ENCODE measurements around the gene MRPL41.
"Not testable (repeated sequence)": the region's sequence is repeated elsewhere in the genome, so short reads cannot be mapped to it uniquely, and the experiment has no call there.

The MRPL41 gene

GRCh38 chr9:137522746-137523455 is 28.8 kb upstream of the MRPL41 start:
- no peak for DNase-seq (ENCODE audit: low read depth)

DNA sequence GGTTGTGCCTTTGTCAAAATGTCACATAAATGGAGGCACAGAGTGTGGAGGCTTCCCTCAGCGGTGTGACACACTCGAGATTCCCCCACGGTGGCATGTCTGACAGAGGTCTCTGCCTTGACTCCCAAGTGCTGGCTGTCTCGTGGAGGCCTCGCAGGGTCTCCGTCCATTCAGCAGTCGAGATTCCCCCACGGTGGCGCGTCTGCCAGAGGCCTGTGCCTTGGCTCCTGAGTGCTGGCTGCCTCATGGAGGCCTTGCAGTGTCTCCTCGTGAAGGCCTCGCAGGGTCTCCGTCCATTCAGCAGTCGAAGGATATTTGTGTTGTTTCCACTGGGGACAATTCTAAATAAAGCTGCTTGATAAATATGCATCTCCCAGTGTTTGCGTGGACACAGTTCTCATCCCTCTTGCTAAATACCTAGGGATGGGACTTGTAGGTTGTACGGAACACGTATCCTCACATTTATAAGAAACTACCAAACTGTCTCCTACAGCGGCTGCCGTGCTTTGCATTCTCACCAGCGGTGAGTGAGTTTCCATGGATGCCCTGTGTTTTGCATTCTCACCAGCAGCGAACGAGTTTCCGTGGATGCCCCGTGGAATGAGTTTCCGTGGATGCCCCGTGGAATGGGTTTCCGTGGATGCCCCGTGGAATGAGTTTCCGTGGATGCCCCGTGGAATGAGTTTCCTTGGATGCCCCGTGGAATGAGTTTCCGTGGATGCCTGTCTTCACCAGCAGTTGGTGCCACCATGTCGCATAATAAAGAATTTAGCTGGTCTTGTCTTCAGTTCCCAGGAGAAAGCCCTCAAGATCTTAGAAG is 27.3 kb upstream of the MRPL41 start:
- no peak for DNase-seq (ENCODE audit: low read depth)

GRCh38 chr9:137524981-137525317 is 26.7 kb upstream of the MRPL41 start:
- no peak for DNase-seq (ENCODE audit: low read depth)

DNA sequence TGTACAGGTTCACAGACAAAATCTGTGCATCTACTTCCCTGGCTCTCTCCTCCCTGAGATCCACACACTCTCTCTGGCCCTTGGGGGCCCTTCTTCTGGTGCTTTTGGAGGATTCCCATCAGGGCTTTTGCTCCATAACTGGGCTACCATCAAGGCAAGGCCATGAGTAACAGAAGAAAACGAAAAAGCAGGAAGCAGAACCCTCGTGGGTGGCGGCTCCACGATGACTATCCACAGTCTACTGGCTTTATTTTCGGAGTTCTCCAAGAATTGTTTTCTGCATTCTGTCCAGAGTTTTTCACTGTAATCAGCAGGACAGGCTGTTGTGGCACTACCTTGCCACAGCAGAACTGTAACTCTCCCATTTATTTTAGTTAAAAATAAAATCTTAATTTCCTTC is 21.3 kb upstream of the MRPL41 start:
- DNase-seq (ENCODE audit: low read depth) = no peak

DNA sequence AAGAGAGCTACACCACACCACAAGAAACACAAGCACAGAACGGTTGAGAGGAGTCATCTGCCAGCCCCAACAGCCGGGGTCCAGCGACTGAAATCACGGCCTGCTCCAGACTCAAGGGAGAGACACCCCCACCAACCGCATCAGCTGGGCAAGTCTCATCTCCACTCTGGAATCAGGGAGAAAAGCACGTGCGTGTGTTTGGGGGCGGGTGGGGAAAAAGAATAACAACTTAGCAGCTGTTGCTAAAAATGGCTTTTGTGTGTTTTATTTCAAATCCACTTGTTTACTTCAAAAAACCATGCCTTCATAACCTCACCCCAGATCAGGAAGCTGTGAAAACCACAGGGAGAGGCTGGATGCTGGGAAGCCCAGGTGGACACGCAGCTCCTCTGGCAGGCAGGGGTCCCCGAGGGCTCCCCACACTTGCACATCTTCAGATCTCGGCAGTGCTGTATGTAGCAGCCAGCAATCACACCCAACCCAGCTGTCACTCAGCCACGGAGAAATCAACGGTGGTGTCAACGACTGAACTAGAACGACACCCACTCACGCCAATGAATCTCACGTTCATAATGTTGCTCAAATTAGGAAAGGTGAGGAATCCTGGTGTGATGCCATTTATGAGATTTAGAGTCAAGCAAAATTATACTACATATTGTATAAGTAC is 20.4 kb upstream of the MRPL41 start:
- DNase-seq (ENCODE audit: low read depth) = no peak

DNA sequence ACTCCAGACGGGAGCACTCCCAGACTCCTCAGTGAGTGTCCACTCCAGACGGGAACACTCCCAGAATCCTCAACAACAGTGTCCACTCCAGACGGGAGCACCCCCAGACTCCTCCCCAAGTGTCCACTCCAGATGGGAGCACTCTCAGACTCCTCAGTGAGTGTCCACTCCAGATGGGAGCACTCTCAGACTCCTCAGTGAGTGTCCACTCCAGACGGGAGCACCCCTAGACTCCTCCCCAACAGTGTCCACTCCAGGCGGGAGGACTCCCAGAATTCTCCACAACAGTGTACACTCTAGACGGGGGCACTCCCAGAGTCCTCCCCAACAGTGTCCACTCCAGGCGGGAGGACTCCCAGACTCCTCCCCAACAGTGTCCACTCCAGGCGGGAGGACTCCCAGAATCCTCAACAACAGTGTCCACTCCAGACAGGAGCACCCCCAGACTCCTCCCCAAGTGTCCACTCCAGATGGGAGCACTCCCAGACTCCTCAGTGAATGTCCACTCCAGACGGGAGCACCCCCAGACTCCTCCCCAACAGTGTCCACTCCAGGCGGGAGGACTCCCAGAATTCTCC is 18.7 kb upstream of the MRPL41 start:
- DNase-seq (ENCODE audit: low read depth) = not testable (repeated sequence)

DNA sequence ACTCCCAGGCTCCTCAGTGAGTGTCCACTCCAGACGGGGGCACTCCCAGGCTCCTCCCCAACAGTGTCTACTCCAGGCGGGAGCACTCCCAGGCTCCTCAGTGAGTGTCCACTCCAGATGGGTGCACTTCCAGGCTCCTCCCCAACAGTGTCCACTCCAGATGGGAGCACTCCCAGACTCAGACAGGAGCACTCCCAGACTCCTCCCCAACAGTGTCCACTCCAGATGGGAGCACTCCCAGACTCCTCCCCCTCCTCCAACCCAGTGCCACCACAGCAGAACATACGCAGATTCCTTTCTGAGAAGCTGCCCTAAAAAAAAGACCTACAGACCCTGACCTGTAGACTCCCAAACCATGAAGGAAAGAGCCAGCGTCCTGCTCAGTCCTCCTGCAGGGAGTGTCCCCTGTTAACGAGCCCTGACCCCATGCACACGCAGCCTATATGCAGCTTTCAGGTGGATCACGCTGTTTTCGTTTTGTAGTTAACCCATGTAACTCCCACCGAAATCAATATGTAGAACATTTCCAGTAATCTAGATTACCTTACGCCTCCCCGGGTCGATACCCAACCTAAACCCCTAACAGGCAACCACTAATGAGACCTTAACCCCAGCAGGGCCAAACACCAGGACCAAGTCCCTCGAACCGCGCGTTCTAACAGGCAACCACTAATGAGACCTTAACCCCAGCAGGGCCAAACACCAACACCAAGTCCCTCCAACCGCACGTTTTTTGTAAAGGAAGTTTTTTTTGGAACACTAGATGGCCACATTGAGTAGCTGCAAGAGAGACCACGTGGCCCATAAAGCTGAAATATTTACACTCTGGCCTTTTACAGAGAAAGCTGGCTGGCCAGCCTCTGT is 17.2 kb upstream of the MRPL41 start:
- peak; percentile 49 for DNase-seq (ENCODE audit: low read depth)

GRCh38 chr9:137535120-137535428 is 16.6 kb upstream of the MRPL41 start:
- DNase-seq (ENCODE audit: low read depth) = no peak

GRCh38 chr9:137536594-137537131 is 15.0 kb upstream of the MRPL41 start:
- not testable (repeated sequence) for DNase-seq (ENCODE audit: low read depth)

GRCh38 chr9:137538058-137538457 is 13.6 kb upstream of the MRPL41 start:
- no peak for DNase-seq (ENCODE audit: low read depth)

DNA sequence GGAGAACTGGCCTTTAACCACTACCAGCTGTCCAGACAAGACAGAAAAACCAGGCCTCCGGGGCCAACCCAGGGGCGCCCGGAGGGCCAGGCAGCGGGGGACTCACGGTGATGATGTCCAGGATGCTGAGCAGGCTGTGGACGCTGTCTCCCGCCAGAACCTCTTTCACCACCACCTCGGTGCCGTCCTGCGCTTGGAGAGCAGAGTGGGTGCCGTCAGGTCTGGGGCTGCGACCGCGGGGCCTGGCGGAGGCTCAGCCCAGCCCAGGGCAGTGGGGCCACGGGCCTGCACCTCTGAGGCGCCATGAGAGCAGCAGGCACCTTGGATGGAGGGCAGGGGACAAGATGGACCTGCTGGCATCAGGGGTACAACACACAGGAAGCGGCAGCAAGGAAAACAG is 11.1 kb upstream of the MRPL41 start:
- DNase-seq (ENCODE audit: low read depth) = no peak

GRCh38 chr9:137542486-137542885 is 9.2 kb upstream of the MRPL41 start:
- DNase-seq (ENCODE audit: low read depth) = no peak

GRCh38 chr9:137543237-137543963 is 8.3 kb upstream of the MRPL41 start:
- DNase-seq (ENCODE audit: low read depth) = no peak

DNA sequence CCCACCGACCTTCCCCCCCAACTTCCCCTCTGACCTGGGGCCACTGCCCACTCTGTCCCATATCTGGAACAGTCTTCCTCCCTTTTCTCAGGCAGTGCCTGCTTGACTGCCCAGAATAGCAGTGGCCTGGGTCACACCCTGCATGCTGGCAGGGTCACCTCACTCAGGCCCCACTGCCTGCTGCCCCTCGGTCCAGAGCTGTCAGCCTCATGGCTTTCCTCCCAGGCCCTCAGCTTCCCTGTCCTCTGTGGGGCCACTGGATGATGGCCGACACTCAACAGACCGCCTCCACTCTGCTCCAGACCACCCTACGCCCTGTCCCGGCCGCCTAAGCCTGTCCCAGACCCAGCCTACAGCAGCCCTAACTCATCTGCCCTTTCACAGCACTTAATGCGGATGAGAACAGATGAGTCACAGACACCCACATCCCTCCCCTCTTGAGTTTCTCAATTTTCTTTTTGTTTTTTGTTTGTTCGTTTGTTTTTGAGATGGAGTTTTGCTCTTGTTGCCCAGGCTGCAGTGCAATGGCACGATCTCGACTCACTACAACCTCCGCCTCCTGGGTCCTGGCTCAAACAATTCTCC is 7.4 kb upstream of the MRPL41 start:
- no peak for DNase-seq (ENCODE audit: low read depth)

- DNase-seq (ENCODE audit: low read depth) = peak; percentile 31
These were observed 6.6 kb upstream of the MRPL41 start for GRCh38 chr9:137545123-137545522.

GRCh38 chr9:137547687-137548543 is 3.8 kb upstream of the MRPL41 start:
- DNase-seq (ENCODE audit: low read depth) = no peak

- peak; percentile 41 for DNase-seq (ENCODE audit: low read depth)
These were observed 1.5 kb upstream of the MRPL41 start, which contains the start of gene PNPLA7 for GRCh38 chr9:137550231-137550621. TSS of gene PNPLA7 (minus strand) at chr9:137550402. CDS start at chr9:137550197, 205 bp downstream.

DNA sequence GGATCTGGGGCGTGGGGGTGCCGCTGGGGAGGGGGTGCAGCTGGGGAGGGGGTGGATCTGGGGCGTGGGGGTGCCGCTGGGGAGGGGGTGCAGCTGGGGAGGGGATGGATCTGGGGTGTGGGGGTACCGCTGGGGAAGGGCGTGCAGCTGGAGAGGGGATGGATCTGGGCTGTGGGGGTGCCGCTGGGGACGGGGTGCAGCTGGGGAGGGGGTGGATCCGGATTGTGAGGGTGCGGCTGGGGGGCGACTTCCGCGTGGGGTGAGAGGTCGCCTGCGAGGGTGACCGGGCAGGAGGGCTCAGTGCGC is 768 bp upstream of the MRPL41 start:
- not testable (repeated sequence) for DNase-seq (ENCODE audit: low read depth)

DNA sequence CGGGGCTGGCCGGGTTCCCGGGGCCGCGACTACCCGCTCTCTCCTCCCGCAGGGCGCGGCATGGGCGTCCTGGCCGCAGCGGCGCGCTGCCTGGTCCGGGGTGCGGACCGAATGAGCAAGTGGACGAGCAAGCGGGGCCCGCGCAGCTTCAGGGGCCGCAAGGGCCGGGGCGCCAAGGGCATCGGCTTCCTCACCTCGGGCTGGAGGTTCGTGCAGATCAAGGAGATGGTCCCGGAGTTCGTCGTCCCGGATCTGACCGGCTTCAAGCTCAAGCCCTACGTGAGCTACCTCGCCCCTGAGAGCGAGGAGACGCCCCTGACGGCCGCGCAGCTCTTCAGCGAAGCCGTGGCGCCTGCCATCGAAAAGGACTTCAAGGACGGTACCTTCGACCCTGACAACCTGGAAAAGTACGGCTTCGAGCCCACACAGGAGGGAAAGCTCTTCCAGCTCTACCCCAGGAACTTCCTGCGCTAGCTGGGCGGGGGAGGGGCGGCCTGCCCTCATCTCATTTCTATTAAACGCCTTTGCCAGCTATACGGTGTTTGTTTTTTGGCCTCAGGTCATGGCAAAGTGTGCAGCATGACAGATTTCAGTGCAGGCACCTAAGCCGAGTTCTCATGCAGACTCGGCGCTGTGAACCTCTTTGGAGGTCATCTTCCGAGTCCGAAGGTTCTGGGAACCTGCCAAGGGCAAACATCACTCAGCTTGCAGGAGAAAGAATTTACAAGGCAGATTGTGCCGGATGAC is 516 bp downstream of the MRPL41 start:
- DNase-seq (ENCODE audit: low read depth) = no peak
